PFSK-1 (cell line): Measurements from ENCODE around the gene ZNF780B.

Experiments
- POLR2AphosphoS5 ChIP-seq: IDR thresholded peaks from 2 replicates; pipeline ENCODE4 v1.6.1; 2012; ENCODE audit warnings: low read depth, mild to moderate bottlenecking, control low read depth, low read length, moderate library complexity
- TF ChIP-seq, protein P1 (sequence below), 2 experiments: IDR thresholded peaks; 2 replicates each; pipeline versions ENCODE4 v1.6.1 to v1.8.0; 2011 to 2012; ENCODE audit warnings: low read depth in 2 of 2, low read length in 2 of 2, control low read depth in 1 of 2, inconsistent platforms in 1 of 2, mild to moderate bottlenecking in 1 of 2, moderate library complexity in 1 of 2; ENCODE audit not compliant: insufficient read depth in 1 of 2

DNA sequence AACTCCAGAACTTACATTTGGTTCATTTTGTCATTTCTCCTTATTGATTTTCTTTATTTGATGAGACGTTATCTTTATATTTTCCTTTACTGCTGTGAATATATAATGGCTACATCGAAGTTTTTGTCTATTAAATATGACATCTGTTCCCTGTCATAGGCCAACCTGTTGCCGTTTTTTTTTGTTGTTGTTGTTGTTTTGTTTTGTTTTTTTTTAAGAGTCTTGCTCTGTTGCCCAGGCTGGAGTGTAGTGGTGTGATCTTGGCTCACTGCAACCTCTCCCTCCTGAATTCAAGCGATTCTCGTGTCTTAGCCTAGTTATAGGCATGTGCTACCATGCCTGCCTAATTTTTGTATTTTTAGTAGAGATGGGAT lies 29.4 kb downstream of the ZNF780B start:
- no peak for TF ChIP-seq POLR2AphosphoS5
- TF ChIP-seq, protein P1, sequence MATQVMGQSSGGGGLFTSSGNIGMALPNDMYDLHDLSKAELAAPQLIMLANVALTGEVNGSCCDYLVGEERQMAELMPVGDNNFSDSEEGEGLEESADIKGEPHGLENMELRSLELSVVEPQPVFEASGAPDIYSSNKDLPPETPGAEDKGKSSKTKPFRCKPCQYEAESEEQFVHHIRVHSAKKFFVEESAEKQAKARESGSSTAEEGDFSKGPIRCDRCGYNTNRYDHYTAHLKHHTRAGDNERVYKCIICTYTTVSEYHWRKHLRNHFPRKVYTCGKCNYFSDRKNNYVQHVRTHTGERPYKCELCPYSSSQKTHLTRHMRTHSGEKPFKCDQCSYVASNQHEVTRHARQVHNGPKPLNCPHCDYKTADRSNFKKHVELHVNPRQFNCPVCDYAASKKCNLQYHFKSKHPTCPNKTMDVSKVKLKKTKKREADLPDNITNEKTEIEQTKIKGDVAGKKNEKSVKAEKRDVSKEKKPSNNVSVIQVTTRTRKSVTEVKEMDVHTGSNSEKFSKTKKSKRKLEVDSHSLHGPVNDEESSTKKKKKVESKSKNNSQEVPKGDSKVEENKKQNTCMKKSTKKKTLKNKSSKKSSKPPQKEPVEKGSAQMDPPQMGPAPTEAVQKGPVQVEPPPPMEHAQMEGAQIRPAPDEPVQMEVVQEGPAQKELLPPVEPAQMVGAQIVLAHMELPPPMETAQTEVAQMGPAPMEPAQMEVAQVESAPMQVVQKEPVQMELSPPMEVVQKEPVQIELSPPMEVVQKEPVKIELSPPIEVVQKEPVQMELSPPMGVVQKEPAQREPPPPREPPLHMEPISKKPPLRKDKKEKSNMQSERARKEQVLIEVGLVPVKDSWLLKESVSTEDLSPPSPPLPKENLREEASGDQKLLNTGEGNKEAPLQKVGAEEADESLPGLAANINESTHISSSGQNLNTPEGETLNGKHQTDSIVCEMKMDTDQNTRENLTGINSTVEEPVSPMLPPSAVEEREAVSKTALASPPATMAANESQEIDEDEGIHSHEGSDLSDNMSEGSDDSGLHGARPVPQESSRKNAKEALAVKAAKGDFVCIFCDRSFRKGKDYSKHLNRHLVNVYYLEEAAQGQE (IDR thresholded peaks at IDR 0.05; ENCODE audit: insufficient read depth in 1 of 2, low read depth in 2 of 2, low read length in 2 of 2): no peak
